ENCODE measurements around the gene KRTAP5-7. TPM values are rescaled to one million over a fixed set of nuclear protein-coding genes. Genes with fewer than 3 reads are reported as not detected.

KRTAP5-7 gene
- total and polyA plus RNA-seq, 2 donors (not counting 3 experiments of a cell fraction or from before 2014, with no cell fraction given): 0.07 TPM; not detected in 1

GRCh38 chr11:71501071-71501985 lies 25.7 kb upstream of the KRTAP5-7 start:
- FAIRE-seq (no peak), DNase-seq (ENCODE audit: low read depth, low spot score) (no peak)
- Histone ChIP-seq H3K4me2 (ENCODE audit: insufficient read depth, low read length) (no peak overlapping the region), H3K4me3 (replicated peaks in 1 of 3; ENCODE audit: insufficient read depth in 1 of 3, low read depth in 1 of 3, low read length in 3 of 3) (no peak overlapping the region), H3K9me3 (replicated peaks; ENCODE audit: control insufficient read depth, insufficient read depth, low read length) (no peaks in the 10 kb centered on the region), H3K79me2 (ENCODE audit: control insufficient read depth, insufficient read depth, low read length) (no peaks in the 10 kb centered on the region), H3K27ac (ENCODE audit: insufficient read depth, low read depth, low read length) (no peak overlapping the region), H3K36me3 (ENCODE audit: control insufficient read depth in 2 of 2, extremely low read depth in 1 of 2, insufficient read depth in 2 of 2, low read length in 2 of 2) (peaks cover 6 to 24% of the 10 kb centered on the region in 2 experiments), H3K9ac (replicated peaks; ENCODE audit: extremely low read depth, insufficient read depth, low read length) (no peak overlapping the region), H3K9me1 (replicated peaks; ENCODE audit: control insufficient read depth, extremely low read depth, insufficient read depth, low read length) (no peaks in the 10 kb centered on the region), H4K20me1 (replicated peaks; ENCODE audit: control insufficient read depth, extremely low read depth, insufficient read depth, low read length) (no peaks in the 10 kb centered on the region), H2AFZ (ENCODE audit: low read depth, low read length) (no peak overlapping the region), H3K4me1 (ENCODE audit: control insufficient read depth, extremely low read depth, insufficient read depth, low read length) (no peaks in the 10 kb centered on the region), H3K27me3 (ENCODE audit: control insufficient read depth in 2 of 2, insufficient read depth in 2 of 2, low read length in 2 of 2) (no peaks in the 10 kb centered on the region)
- intact Hi-C loops (cut with micrococcal nuclease) (no loop called here), dilution Hi-C loops (cut with MboI; ENCODE audit: extremely low pct_ligation_motif_present, low sequenced_read_pairs) (no loop called here)
- BruUV-seq (replicated peaks): no TSS peak
- TF ChIP-seq MYC (IDR thresholded peaks at IDR 0.05; ENCODE audit: low read depth, low read length): no peak
- no peak for TF ChIP-seq EZH2 (IDR thresholded peaks at IDR 0.05; ENCODE audit: borderline replicate concordance, low read depth, low read length, severe bottlenecking)
- TF ChIP-seq, protein P1, sequence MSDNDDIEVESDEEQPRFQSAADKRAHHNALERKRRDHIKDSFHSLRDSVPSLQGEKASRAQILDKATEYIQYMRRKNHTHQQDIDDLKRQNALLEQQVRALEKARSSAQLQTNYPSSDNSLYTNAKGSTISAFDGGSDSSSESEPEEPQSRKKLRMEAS (IDR thresholded peaks at IDR 0.05; ENCODE audit: insufficient read depth, insufficient read length): no peak
- no peak for TF ChIP-seq FOS (IDR thresholded peaks at IDR 0.05; ENCODE audit: borderline replicate concordance, insufficient read depth, low read length)
- TF ChIP-seq POLR2A (IDR thresholded peaks at IDR 0.05; ENCODE audit: low read depth, low read length): no peak
- TF ChIP-seq POLR2AphosphoS5 (IDR thresholded peaks at IDR 0.05; ENCODE audit: insufficient read depth, low read depth, low read length): no peak
- TF ChIP-seq GATA2 (IDR thresholded peaks at IDR 0.05; ENCODE audit: insufficient read depth, insufficient read length, low read depth, low read length): no peak
- TF ChIP-seq JUN (IDR thresholded peaks at IDR 0.05; ENCODE audit: borderline replicate concordance, insufficient read depth, insufficient read length, low read depth): no peak
- no peak for TF ChIP-seq CTCF (IDR thresholded peaks at IDR 0.05; ENCODE audit: extremely low read depth in 1 of 2, insufficient read depth in 1 of 2, low read depth in 1 of 2, low read length in 2 of 2)
- ChIA-PET CTCF (interaction anchor here (1.4 kb wide), 1 partner anchor 79 kb away, joined by 3 read pairs; no protein-coding TSS in a partner anchor), POLR2A (no interaction called here)

Measured in endothelial cell of umbilical vein (primary cell).